NCI-H510A treated with DMSO at 0.1 percent for 48 hours (cell line): ENCODE measurements around the gene CCL3.
"Not testable (repeated sequence)": the region's sequence is repeated elsewhere in the genome, so short reads cannot be mapped to it uniquely, and the experiment has no call there.

Source experiments
- DNase-seq: peaks from one replicate; lab custom pipeline; 2025; lab: John Stamatoyannopoulos, UW

The CCL3 gene

DNA sequence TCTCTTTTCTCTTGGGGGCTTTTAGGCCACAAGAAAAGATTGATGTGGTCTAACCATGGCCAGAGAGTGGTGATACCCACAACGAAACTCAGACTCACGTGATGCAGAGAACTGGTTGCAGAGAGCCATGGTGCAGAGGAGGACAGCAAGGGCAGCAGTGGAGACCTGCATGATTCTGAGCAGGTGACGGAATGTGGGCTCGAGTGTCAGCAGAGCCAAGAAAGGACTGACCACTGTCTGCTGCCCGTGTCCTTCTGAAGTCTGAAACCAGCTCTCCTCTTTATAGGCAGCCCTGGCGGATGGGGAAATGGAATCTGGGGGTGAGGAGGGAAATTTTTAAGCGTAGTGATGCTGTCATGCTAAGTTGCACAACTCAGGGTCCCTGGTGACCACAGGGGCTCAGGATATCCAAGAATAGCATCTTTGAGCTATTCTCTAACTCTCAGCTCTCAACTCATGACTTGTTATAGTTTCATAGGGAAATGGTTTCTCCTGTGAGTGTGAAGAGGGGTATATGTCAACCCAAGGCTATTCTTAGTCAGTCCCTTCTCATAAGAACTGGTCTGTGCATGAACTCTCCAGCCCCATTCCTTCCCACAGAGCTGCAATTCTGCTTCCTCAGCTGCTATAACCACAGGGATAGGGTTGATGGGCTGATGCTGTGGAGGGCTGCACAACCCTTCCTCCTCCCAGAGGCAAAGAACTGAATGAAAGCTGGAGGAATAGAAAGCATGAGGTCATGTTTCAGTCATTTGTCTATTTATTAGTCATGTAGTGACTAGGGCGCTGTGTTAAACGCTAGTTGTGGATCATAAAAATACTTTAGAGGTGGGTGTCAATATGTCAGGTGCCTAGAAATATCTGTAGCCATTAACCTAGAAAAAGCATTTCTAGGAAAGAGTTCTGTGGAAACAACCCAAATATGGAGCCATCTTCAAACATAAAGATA is at the start of gene CCL3:
TSS of gene CCL3 (minus strand) at position 256 of the 949 bp plus-strand sequence. CDS start at position 171, 85 bp downstream.
- DNase-seq = no peak

DNA sequence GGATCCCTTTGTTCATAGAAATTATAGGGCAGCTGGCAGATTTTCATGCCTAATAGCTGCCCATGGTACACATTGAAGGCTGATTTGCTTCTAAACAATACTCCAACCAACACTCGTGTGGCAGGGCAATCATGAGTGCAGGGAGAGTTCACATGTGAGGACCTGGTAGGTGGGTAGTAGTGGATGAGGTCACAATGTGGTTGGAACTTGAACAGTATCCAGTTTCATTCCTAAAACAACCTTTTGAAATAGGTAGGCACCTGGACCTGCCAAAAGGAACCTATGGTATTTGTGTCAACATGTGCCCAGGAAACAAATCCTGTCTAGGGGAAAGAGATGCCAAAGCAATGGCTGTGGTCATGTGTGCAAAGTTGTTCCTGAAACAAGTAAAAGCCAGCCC is 46.5 kb upstream of the CCL3 start:
- DNase-seq = no peak

GRCh38 chr17:36136036-36136435 is 46.1 kb upstream of the CCL3 start:
- no peak for DNase-seq

GRCh38 chr17:36135465-36135864 is 45.5 kb upstream of the CCL3 start:
- no peak for DNase-seq

GRCh38 chr17:36133602-36134236 is 43.8 kb upstream of the CCL3 start:
- no peak for DNase-seq

DNA sequence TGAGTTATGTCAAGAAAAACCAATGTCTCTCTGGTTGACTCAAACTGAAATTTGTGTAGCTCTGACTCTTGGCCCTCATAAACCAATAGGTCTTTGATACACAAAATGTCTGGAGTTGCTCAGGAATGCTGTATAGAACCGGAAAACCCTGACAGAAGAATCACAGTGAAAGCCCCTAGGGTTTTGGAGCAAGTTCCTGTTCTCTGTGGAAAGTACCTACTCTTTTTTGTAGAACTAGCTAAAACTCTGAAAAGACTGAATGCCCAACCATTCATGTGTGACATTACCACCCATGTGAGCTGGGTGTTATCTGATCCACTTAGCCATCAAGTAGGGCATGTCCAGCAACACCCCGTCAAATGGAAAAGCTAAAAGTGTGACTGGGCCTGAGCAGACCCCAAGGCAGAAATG is 42.5 kb upstream of the CCL3 start:
- no peak for DNase-seq

GRCh38 chr17:36131931-36132330 is 42.0 kb upstream of the CCL3 start:
- DNase-seq = no peak

DNA sequence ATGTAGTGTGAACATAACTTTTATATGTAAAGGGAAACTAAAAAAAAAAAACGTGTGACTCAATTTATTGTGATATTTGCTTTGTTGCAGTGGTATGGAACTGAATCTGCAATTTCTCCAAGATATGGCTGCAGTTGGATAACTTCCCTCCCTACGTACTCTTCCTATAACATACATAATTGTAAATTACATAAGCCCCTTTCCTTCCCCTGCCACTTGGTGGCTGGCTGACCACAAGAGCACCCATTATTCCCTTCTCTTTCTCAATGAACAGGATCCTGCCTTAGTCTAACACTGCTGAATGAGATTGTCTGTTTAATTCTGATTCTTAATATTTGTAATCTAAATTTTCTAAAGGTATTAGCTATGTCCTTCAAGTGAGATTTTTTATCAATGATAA is 41.5 kb upstream of the CCL3 start:
- DNase-seq = no peak

DNA sequence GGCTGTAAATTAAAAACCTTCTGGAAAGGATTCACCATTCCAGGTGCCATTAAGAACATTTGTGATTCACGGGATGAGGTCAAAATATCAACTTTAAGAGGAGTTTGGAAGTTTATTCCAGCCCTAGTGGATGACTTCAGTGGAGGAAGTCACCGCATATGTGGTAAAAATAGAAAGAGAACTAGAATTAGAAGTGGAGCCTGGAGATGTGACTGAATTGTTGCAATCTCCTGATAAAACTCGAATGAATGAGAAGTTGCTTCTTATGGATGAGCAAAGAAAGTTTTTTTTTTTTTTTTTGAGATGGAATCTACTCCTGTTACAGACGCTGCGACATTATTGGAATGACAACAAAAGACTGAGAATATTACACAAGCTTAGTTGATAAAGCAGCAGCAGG is 40.4 kb upstream of the CCL3 start:
- DNase-seq = no peak

GRCh38 chr17:36129616-36130015 is 39.7 kb upstream of the CCL3 start:
- DNase-seq = no peak

GRCh38 chr17:36128411-36128978 is 38.6 kb upstream of the CCL3 start:
- no peak for DNase-seq

DNA sequence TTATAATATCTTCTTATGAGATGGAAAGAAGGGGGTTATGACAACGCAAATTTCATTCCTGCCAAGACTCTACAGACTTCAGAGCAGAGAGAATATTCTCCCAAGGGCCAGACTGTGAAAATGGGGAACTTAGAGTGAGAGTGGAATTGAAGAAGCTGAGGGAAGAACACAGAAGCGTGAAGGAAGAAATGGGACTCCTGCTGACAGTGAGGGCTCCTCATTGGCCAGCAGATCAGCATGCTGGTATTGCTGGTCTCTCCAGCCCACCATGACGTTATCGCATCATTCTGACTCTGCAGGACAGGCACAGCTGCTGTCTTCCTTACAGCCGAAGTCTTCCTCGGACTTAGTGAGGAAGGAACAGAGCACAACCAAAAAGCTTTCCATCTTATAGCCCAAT is 38.0 kb upstream of the CCL3 start:
- DNase-seq = no peak

GRCh38 chr17:36127199-36127893 is 37.4 kb upstream of the CCL3 start:
- DNase-seq = no peak

- no peak for DNase-seq
Observed at GRCh38 chr17:36124879-36125824, 35.2 kb upstream of the CCL3 start.

- DNase-seq = no peak
Observed at GRCh38 chr17:36123431-36123830, 33.5 kb upstream of the CCL3 start.

DNA sequence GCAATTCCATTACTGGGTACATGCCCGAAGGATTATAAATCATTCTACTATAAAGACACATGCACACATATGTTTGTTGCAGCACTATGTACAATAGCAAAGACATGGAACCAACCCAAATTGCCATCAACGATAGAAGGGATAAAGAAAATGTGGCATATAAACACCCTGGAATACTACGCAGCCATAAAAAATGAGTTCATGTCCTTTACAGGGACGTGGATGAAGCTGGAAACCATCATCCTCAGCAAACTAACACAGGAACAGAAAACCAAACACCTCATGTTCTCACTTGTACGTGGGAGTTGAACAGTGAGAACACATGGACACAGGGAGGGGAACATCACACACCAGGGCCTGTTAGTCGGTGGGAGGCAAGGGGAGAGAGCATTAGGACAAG is 31.2 kb upstream of the CCL3 start:
- not testable (repeated sequence) for DNase-seq

DNA sequence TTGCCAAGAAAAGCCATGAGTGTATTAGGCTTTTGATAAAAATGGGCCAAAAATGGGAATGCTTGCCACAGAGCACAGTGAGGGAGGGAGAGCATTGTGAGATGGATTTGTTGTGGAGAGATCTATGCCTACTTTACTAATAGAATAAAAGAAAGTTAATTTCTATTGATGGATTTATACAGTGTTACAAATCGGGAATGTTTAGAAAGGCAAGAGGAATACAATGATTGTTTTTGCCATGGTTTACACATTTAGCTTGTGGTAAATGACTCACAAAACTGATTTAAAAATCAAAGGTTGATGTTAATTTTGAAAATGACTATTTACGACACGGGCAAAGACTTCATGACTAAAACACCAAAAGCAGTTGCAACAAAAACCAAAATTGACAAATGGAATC is 30.3 kb upstream of the CCL3 start:
- DNase-seq = no peak

- no peak for DNase-seq
Observed at GRCh38 chr17:36118477-36119353, 28.8 kb upstream of the CCL3 start.

DNA sequence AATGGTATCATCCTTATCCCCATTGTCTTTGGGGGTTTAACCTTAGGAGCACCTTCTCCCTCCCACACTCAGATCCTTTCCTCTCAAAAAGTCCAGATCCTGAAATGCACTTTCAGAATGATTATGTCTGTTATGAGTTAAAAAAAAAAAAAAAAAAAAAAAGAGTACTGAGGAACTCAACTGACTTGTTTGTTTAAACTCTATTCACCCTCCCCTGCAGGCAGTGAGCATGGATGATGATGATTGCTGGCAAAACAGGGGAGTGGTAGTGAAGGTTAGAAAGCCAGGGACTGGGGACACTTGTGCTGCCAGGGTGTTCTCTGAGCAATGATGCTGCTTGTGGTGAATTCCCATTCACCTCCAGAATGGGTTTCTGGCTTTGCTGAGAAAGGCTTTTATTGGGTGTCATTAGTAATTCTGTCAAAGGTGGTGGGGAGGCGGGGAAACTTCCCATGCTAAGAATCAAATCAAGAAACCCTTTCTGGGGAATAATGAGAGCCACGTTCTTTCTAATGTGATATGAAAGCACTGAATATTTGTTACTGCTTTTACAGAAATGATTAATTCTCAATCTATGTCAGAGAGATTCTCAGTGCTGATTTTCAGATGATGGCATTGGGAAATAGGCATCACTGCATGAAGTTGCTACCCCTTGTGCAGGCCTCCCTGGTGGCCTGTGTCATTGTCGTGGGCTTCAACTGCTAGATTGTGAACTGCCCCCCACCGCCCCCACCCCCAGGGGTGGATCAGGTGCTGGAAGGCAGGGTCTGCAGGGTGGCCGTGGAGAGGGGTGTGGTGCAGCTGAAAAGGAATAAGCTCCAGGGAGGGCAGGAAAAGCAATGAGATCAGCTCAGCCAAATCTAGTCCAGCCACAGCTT is 27.8 kb upstream of the CCL3 start:
- DNase-seq = no peak
